HG02884 (cell line): ENCODE results near the gene FBXL7.

ENCODE experiments used
- ATAC-seq: cut with Tn5 transposase; IDR thresholded peaks from one replicate; pipeline ENCODE4 v1.9.1; 2021; ENCODE audit warnings: mild to moderate bottlenecking, moderate library complexity; ENCODE audit not compliant: unreplicated experiment

Gene FBXL7

GRCh38 chr5:15501091-15501791, 1.3 kb downstream of the FBXL7 start:
- ATAC-seq, result no peak

- no peak for ATAC-seq
Observed at GRCh38 chr5:15502208-15502607, 2.2 kb downstream of the FBXL7 start.

- ATAC-seq, result no peak
Observed at GRCh38 chr5:15506146-15506545, 6.2 kb downstream of the FBXL7 start.

GRCh38 chr5:15506897-15507296, 6.9 kb downstream of the FBXL7 start:
- ATAC-seq, result no peak

- ATAC-seq, result no peak
Observed at GRCh38 chr5:15510092-15510491, 10.1 kb downstream of the FBXL7 start.

GRCh38 chr5:15510831-15511230, 10.9 kb downstream of the FBXL7 start:
- ATAC-seq, result no peak

- no peak for ATAC-seq
Observed at GRCh38 chr5:15513431-15513830, 13.5 kb downstream of the FBXL7 start.

GRCh38 chr5:15513911-15514310, 13.9 kb downstream of the FBXL7 start:
- ATAC-seq, result no peak

- ATAC-seq, result no peak
Observed at GRCh38 chr5:15515229-15515628, 15.2 kb downstream of the FBXL7 start.

GRCh38 chr5:15516486-15516885, 16.5 kb downstream of the FBXL7 start:
- ATAC-seq, result no peak

GRCh38 chr5:15518786-15519185, 18.8 kb downstream of the FBXL7 start:
- no peak for ATAC-seq

GRCh38 chr5:15520856-15521255, 20.9 kb downstream of the FBXL7 start:
- ATAC-seq, result no peak

- ATAC-seq, result no peak
Observed at GRCh38 chr5:15521381-15522186, 21.6 kb downstream of the FBXL7 start.

- no peak for ATAC-seq
Observed at GRCh38 chr5:15522187-15522520, 22.2 kb downstream of the FBXL7 start.

GRCh38 chr5:15524712-15525111, 24.7 kb downstream of the FBXL7 start:
- ATAC-seq, result no peak

- ATAC-seq, result no peak
Observed at GRCh38 chr5:15525703-15526275, 25.8 kb downstream of the FBXL7 start.

- ATAC-seq, result no peak
Observed at GRCh38 chr5:15526413-15526812, 26.4 kb downstream of the FBXL7 start.

GRCh38 chr5:15528476-15528875, 28.5 kb downstream of the FBXL7 start:
- ATAC-seq, result no peak

- ATAC-seq, result no peak
Observed at GRCh38 chr5:15529013-15529412, 29.0 kb downstream of the FBXL7 start.

- no peak for ATAC-seq
Observed at GRCh38 chr5:15529821-15530220, 29.8 kb downstream of the FBXL7 start.

GRCh38 chr5:15533129-15533893, 33.3 kb downstream of the FBXL7 start:
- no peak for ATAC-seq
